ENCODE measurements around the gene RING1. TPM values are rescaled to one million over a fixed set of nuclear protein-coding genes. Genes with fewer than 3 reads are reported as not detected.

Gene RING1
- total RNA-seq, 1 donor from 2014 or later = 43.8 TPM

- no peaks in the 10 kb centered on the region for H3K27me3 Mint-ChIP-seq
- no peaks in the 10 kb centered on the region for H3K36me3 Mint-ChIP-seq (ENCODE audit: low read depth)
- peaks cover 13% of the 10 kb centered on the region for H3K4me1 Mint-ChIP-seq
- TF ChIP-seq CTCF (IDR thresholded peaks at IDR 0.05) = no peak
- no peak overlapping the region for H3K27ac Mint-ChIP-seq
- no peak overlapping the region for H3K4me3 Mint-ChIP-seq
- intact Hi-C loops (cut with micrococcal nuclease) = loop anchor here (5.0 kb wide), 2 partner anchors 46 to 134 kb away; partner anchors contain the start of gene RGL2
- DNase-seq (no peak), ATAC-seq (ENCODE audit: low read depth) (no peak)
- ChIA-PET CTCF (interaction anchor here (0.8 to 1.7 kb wide), 2 partner anchors 84 to 179 kb away, joined by 3 to 7 read pairs; no protein-coding TSS in a partner anchor), POLR2A (no interaction called here)
- no peaks in the 10 kb centered on the region for H3K9me3 Mint-ChIP-seq
These were observed 44.8 kb upstream of the RING1 start for GRCh38 chr6:33163540-33163939.

GRCh38 chr6:33164176-33164575 is 44.1 kb upstream of the RING1 start:
- H3K27ac Mint-ChIP-seq = no peak overlapping the region
- CTCF ChIA-PET = interaction anchor here (0.8 to 1.7 kb wide), 2 partner anchors 84 to 180 kb away, joined by 3 to 7 read pairs; no protein-coding TSS in a partner anchor
- H3K9me3 Mint-ChIP-seq = no peaks in the 10 kb centered on the region
- no peaks in the 10 kb centered on the region for H3K36me3 Mint-ChIP-seq (ENCODE audit: low read depth)
- no peaks in the 10 kb centered on the region for H3K27me3 Mint-ChIP-seq
- POLR2A ChIA-PET = no interaction called here
- ATAC-seq (ENCODE audit: low read depth) = no peak
- peaks cover 13% of the 10 kb centered on the region for H3K4me1 Mint-ChIP-seq
- DNase-seq = no peak
- TF ChIP-seq CTCF (IDR thresholded peaks at IDR 0.05) = no peak
- no peak overlapping the region for H3K4me3 Mint-ChIP-seq
- intact Hi-C loops (cut with micrococcal nuclease) = loop anchor here (5.0 kb wide), 2 partner anchors 47 to 133 kb away; partner anchors contain the start of gene RGL2

GRCh38 chr6:33164665-33165373 is 43.5 kb upstream of the RING1 start:
- H3K4me3 Mint-ChIP-seq = no peak overlapping the region
- no peaks in the 10 kb centered on the region for H3K9me3 Mint-ChIP-seq
- no peak for TF ChIP-seq CTCF (IDR thresholded peaks at IDR 0.05)
- H3K4me1 Mint-ChIP-seq = peaks cover 18% of the 10 kb centered on the region
- no peak for ATAC-seq (ENCODE audit: low read depth)
- DNase-seq = no peak
- H3K27me3 Mint-ChIP-seq = no peaks in the 10 kb centered on the region
- H3K27ac Mint-ChIP-seq = no peak overlapping the region
- CTCF ChIA-PET = interaction anchor here (1.7 kb wide), 1 partner anchor 83 kb away, joined by 7 read pairs; no protein-coding TSS in a partner anchor
- POLR2A ChIA-PET = no interaction called here
- intact Hi-C loops (cut with micrococcal nuclease) = loop anchor here (5.0 kb wide), 2 partner anchors 48 to 132 kb away; partner anchors contain the start of gene RGL2
- H3K36me3 Mint-ChIP-seq (ENCODE audit: low read depth) = no peaks in the 10 kb centered on the region

- Mint-ChIP-seq H3K4me1 (peaks cover 26% of the 10 kb centered on the region), H3K9me3 (no peaks in the 10 kb centered on the region), H3K27me3 (no peaks in the 10 kb centered on the region), H3K4me3 (no peak overlapping the region), H3K36me3 (ENCODE audit: low read depth) (no peaks in the 10 kb centered on the region), H3K27ac (no peak overlapping the region)
- ChIA-PET POLR2A (no interaction called here), CTCF (no interaction called here)
- ATAC-seq (ENCODE audit: low read depth) = no peak
- intact Hi-C loops (cut with micrococcal nuclease) = no loop called here
- no peak for DNase-seq
- no peak for TF ChIP-seq CTCF (IDR thresholded peaks at IDR 0.05)
These were observed 42.6 kb upstream of the RING1 start for GRCh38 chr6:33165581-33166258.

- H3K27ac Mint-ChIP-seq = no peak overlapping the region
These were observed 41.9 kb upstream of the RING1 start for GRCh38 chr6:33166363-33166762.

More at GRCh38 chr6:33166363-33166762, 41.9 kb upstream of the RING1 start:
- Mint-ChIP-seq H3K4me1 (peaks cover 21% of the 10 kb centered on the region), H3K36me3 (ENCODE audit: low read depth) (no peaks in the 10 kb centered on the region), H3K27me3 (no peaks in the 10 kb centered on the region), H3K9me3 (no peaks in the 10 kb centered on the region), H3K4me3 (no peak overlapping the region)
- ChIA-PET CTCF (no interaction called here), POLR2A (no interaction called here)
- DNase-seq (no peak), ATAC-seq (ENCODE audit: low read depth) (no peak)
- intact Hi-C loops (cut with micrococcal nuclease) = no loop called here
- no peak for TF ChIP-seq CTCF (IDR thresholded peaks at IDR 0.05)
